ENCODE results near the gene KATNAL1. TPM values are rescaled to one million over a fixed set of nuclear protein-coding genes. Genes with fewer than 3 reads are reported as not detected.

Gene KATNAL1
- total and polyA plus RNA-seq, 2 of the 4 experiments (the other 2 are of a cell fraction), result 6.9 to 16.8 TPM

- Histone ChIP-seq H3K79me1 (ENCODE audit: low read depth in 1 of 2, low read length in 2 of 2) (no peaks in the 10 kb centered on the region), H2BK120ac (ENCODE audit: low read depth, low read length) (no peak overlapping the region), H2AK9ac (replicated peaks; ENCODE audit: low read depth, low read length, poor library complexity) (no peak overlapping the region), H4K91ac (ENCODE audit: insufficient read depth, low read depth, low read length) (no peak overlapping the region), H2BK15ac (ENCODE audit: low read depth, low read length) (no peak overlapping the region), H3K56ac (ENCODE audit: extremely low read depth, insufficient read depth, low read length) (no peak overlapping the region), H2AFZ (replicated peaks; ENCODE audit: low read length, poor library complexity) (peak overlapping the region; percentile 52), H4K5ac (ENCODE audit: low read depth, low read length) (no peak overlapping the region), H3K4me2 (ENCODE audit: low read depth, low read length) (no peak overlapping the region), H3K18ac (ENCODE audit: low read depth, low read length) (no peak overlapping the region), H3K27me3 (ENCODE audit: control insufficient read depth, insufficient read depth, low read length) (no peaks in the 10 kb centered on the region), H3K23ac (ENCODE audit: low read depth, low read length) (no peak overlapping the region), H2AK5ac (ENCODE audit: low read depth, low read length) (no peak overlapping the region), H2BK5ac (ENCODE audit: low read depth, low read length, poor library complexity, severe bottlenecking) (no peak overlapping the region), H3K9me3 (ENCODE audit: control insufficient read depth, insufficient read depth, low read length) (no peaks in the 10 kb centered on the region), H3K4me1 (ENCODE audit: control insufficient read depth, insufficient read depth, low read length) (no peaks in the 10 kb centered on the region), H3K27ac (ENCODE audit: insufficient read depth, low read length) (no peak overlapping the region), H3K36me3 (ENCODE audit: control insufficient read depth, insufficient read depth, low read length) (no peaks in the 10 kb centered on the region), H3K14ac (replicated peaks; ENCODE audit: low read depth, low read length) (no peak overlapping the region), H3K4me3 (ENCODE audit: insufficient read depth, low read depth, low read length) (no peak overlapping the region), H4K8ac (ENCODE audit: low read depth in 2 of 2, low read length in 2 of 2) (no peak overlapping the region), H3K9ac (ENCODE audit: low read depth, low read length) (no peak overlapping the region), H2BK20ac (ENCODE audit: low read depth, low read length) (no peak overlapping the region), H3K9me1 (ENCODE audit: insufficient read depth, low read length) (no peaks in the 10 kb centered on the region), H4K20me1 (ENCODE audit: insufficient read depth, low read length) (no peaks in the 10 kb centered on the region), H3K4ac (ENCODE audit: low read depth, low read length) (no peak overlapping the region)
- DNase-seq, result no peak
- POLR2A ChIA-PET (ENCODE audit: unreplicated experiment), result no interaction called here
- 83% methylated on average over 1 of the region's 5 CpGs; no CpG with 5 or more reads in 1 of the 2 experiments for WGBS, 2 experiments (ENCODE audit: extremely low coverage in 2 of 2, insufficient read length in 1 of 2)
- dilution Hi-C loops (cut with HindIII; ENCODE audit: low sequenced_read_pairs, unreplicated experiment), result no loop called here
- no peak for TF ChIP-seq BHLHE40 (IDR thresholded peaks at IDR 0.05; ENCODE audit: low read depth, low read length)
- TF ChIP-seq RCOR1 (IDR thresholded peaks at IDR 0.05; ENCODE audit: insufficient replicate concordance, low read length), result no peak
- TF ChIP-seq, protein P1, sequence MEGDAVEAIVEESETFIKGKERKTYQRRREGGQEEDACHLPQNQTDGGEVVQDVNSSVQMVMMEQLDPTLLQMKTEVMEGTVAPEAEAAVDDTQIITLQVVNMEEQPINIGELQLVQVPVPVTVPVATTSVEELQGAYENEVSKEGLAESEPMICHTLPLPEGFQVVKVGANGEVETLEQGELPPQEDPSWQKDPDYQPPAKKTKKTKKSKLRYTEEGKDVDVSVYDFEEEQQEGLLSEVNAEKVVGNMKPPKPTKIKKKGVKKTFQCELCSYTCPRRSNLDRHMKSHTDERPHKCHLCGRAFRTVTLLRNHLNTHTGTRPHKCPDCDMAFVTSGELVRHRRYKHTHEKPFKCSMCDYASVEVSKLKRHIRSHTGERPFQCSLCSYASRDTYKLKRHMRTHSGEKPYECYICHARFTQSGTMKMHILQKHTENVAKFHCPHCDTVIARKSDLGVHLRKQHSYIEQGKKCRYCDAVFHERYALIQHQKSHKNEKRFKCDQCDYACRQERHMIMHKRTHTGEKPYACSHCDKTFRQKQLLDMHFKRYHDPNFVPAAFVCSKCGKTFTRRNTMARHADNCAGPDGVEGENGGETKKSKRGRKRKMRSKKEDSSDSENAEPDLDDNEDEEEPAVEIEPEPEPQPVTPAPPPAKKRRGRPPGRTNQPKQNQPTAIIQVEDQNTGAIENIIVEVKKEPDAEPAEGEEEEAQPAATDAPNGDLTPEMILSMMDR (conservative IDR thresholded peaks at IDR 0.05; ENCODE audit: low read depth, low read length), result no peak
- TF ChIP-seq MXI1 (IDR thresholded peaks at IDR 0.05; ENCODE audit: borderline replicate concordance, low read depth, low read length), result no peak
- TF ChIP-seq NFE2L2 (IDR thresholded peaks at IDR 0.05; ENCODE audit: low read depth, low read length), result no peak
- TF ChIP-seq, protein P2, sequence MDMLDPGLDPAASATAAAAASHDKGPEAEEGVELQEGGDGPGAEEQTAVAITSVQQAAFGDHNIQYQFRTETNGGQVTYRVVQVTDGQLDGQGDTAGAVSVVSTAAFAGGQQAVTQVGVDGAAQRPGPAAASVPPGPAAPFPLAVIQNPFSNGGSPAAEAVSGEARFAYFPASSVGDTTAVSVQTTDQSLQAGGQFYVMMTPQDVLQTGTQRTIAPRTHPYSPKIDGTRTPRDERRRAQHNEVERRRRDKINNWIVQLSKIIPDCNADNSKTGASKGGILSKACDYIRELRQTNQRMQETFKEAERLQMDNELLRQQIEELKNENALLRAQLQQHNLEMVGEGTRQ (IDR thresholded peaks at IDR 0.05; ENCODE audit: low read depth, low read length), result no peak
- TF ChIP-seq SMC3 (IDR thresholded peaks at IDR 0.05; ENCODE audit: low read depth, low read length), result no peak
- TF ChIP-seq CEBPB (IDR thresholded peaks at IDR 0.05; ENCODE audit: low read depth, low read length), result no peak
- TF ChIP-seq RAD21 (IDR thresholded peaks at IDR 0.05; ENCODE audit: low read length), result no peak
- no peak for TF ChIP-seq RFX5 (IDR thresholded peaks at IDR 0.05; ENCODE audit: low read depth, low read length)
- TF ChIP-seq MAZ (IDR thresholded peaks at IDR 0.05; ENCODE audit: borderline replicate concordance, low read depth, low read length), result no peak
- TF ChIP-seq FOS (IDR thresholded peaks at IDR 0.05; ENCODE audit: low read depth, low read length), result no peak
- TF ChIP-seq MAFK (IDR thresholded peaks at IDR 0.05; ENCODE audit: low read depth, low read length), result no peak
- no peak for TF ChIP-seq CHD1 (IDR thresholded peaks at IDR 0.05; ENCODE audit: low read depth, low read length)
- TF ChIP-seq, protein P3, sequence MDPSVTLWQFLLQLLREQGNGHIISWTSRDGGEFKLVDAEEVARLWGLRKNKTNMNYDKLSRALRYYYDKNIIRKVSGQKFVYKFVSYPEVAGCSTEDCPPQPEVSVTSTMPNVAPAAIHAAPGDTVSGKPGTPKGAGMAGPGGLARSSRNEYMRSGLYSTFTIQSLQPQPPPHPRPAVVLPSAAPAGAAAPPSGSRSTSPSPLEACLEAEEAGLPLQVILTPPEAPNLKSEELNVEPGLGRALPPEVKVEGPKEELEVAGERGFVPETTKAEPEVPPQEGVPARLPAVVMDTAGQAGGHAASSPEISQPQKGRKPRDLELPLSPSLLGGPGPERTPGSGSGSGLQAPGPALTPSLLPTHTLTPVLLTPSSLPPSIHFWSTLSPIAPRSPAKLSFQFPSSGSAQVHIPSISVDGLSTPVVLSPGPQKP (IDR thresholded peaks at IDR 0.05; ENCODE audit: borderline replicate concordance, low read depth, low read length), result no peak
- no peak for TF ChIP-seq POLR2A (IDR thresholded peaks at IDR 0.05; ENCODE audit: low read depth, low read length)
- CTCF ChIA-PET, result interaction anchor here (0.6 kb wide), 1 partner anchor 1360 kb away, joined by 3 read pairs; no protein-coding TSS in a partner anchor
- BruUV-seq (replicated peaks), result no TSS peak
- in situ Hi-C loops (cut with MboI; ENCODE audit: low sequenced_read_pairs), result no loop called here
- intact Hi-C loops (cut with micrococcal nuclease), result no loop called here
- no peak for ATAC-seq (ENCODE audit: low read depth)
Measured at GRCh38 chr13:30173303-30173610, 134.1 kb downstream of the KATNAL1 start.

Data from IMR-90 (cell line).